CD4-positive, alpha-beta T cell treated with Interleukin-4 for 4 hours (primary cell): ENCODE data around the gene OMG.
A peak's percentile ranks its signal among the peaks of the same experiment; 100 is the strongest.
"Not testable (repeated sequence)": the region's sequence is repeated elsewhere in the genome, so short reads cannot be mapped to it uniquely, and the experiment has no call there.

Experiments used
- DNase-seq: peaks from one replicate; pipeline ENCODE4 v3.0.0-alpha.2; 2020

The OMG gene

DNA sequence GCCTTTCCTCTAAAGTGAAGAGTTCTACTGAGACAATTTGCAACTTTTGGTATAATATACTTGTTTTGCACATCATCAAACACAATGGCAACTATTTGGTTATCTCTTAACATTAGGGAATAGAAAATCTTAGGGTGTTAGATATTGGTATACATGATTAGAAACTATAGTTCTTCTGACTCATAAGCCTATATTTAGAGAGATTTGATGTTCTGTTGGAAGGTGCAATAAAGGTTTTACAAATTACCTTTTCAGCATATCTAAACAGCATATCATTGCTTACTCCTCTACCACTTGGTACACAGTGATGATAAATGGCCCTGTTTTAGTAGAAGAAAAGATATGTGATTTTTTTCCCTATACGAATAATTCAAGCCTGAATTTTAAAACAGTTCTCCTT lies 10.6 kb upstream of the OMG start:
- DNase-seq: no peak

DNA sequence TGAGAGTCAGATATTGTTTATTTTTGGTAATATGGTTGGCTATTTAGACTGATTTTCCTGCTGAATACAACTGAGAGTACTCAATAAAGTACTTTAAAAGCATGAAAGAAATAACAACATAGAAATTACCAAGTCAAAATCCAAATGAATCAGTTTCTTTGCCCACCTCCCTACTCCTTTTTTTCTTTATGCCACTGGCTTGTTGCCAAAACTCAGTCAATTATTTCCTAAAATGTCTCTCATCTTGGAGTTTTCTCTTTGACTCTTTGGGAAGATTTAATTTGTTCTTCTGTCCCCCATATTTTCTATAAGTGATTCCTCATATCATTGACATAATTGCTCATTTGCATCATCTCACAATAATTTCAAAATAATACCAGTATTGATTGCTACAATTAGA lies 2.6 kb upstream of the OMG start:
- no peak for DNase-seq

DNA sequence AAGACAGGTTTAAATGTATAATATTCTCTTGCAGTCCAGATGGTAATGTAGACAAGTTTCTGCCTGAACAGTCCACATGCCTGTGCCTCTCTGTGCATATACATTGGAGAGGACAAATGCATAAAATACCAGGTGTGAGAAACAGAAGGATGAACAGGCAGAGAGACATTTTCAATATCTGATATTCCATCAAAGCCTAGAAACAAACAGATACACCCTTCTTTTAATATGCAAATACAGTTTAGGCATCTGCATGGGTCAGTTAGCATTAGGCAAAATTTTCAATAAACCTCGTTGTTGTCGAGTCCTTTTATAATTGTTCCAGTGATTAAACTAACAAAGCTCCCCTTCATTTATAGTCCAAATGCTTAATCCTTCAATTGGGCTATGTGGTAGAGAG lies 897 bp downstream of the OMG start:
- no peak for DNase-seq

DNA sequence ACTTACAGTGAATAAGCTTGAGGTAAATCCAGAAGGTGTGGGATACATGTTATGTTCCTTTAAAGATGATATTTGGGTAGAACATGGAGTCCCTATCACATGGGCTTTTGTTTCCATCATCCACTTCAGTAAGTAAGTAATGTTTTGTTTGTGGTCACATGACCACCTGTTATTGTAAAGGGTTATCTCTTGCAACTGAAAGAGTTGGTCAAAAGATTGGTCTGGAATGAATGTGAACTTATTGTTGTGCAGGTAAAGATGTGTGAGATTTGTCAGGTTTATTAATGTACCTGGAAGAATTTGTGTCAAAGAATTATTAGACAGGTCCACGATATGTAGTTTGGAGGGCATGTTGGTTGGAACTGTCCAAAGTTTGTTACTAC lies 1.6 kb downstream of the OMG start:
- no peak for DNase-seq

DNA sequence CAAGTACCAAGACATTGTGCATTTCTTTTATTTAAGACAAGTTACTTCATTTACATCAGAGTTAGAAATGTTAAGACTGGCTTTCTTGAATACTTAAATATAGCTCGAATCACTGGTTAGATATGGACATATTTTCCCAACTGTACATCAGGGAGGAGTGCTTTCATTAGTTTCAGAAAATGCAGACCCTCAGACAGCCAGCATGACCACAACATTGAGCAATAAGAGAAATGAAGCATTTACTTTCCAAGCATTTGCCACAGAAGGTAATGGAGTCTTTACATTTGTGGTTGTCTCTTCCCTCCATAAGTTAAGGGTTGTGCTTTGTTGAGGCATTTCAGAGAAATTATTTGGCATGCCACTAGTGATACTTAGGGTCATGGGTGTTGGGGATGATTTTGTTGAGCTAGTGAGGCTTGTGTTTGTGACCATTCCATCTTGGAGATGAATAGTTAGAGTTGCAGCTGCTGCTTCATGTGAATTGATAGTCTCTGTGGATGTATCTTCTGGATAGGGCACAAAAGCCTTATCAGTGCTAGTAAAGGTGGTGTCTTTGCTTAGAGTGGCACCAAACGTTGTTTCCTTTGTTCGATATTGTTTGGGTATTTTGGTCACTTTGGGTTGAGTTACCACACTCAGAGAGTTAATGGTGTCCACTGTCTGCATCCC lies 2.1 kb downstream of the OMG start:
- DNase-seq: no peak

DNA sequence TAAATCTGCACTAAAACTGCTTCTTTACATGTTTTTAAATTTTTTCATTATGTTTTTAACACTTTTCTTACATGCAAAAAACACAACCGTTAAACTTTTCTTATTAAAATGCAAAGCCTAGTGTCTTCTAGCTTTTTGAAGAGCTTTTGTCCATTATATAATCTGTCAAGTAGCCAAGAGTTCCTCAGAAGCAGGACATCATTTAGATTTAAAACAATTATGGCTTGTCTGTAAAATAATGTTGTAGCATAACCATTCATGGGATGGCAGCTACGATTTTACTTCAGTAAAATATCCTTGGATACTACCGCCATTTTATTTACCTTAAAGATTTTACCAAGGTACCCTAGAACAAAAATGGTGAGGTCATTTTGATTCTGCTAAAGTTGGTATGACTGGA lies 2.8 kb downstream of the OMG start:
- DNase-seq: no peak

DNA sequence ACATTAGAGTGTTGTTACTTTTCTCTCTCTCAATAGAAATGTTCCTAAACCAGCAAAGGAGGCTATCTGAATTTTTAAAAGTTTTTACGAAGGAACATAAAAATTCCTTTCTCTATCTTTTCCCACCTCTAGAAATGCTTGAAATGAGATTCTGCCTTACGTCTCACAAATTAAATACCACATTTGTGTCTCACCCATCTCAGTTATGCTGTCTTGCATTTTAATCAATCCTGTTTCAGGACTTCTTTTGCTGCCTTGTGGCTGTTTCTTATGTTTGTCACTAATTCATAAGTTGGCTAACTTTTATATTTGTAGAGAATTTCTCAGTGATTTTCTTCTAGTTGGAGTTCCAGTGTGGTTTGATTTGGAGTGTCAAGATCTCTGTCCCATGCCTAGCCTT lies 3.5 kb downstream of the OMG start:
- no peak for DNase-seq

DNA sequence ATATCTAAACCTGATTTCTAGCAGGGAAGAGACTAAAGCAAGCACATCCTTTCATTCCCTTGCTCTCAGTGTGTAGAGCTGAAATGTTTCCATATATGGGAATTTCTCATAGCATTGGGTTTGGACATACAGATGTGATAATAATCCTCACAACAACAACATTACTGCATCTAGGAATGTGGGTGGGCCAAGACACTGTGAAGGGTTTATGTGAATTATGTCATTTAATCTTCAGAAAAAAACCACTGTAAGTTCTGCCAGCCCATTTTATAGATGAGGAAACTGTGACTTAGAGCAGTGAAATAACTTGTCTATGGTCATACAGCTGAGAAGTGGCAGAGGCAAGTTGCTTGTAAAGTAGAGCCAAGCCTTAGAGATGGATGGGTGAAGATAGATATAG lies 5.2 kb downstream of the OMG start:
- no peak for DNase-seq

DNA sequence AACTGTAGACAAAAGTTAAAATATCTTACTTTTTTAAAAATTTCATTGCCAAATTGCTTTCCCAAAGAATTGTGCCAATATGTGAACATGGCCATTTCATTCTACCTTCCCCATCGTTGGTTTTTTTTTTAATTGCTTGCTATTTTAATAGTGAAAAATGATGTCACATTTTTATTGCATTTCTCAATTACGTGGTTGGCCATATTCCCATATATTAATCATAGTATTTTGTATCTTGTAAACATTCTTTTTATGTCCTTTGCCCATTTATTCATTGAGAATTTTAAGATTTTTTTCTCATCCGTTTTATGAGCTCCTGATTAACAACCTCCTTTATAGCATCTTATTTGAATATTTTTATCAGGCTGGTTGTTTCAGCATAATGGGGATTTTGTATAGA lies 7.2 kb downstream of the OMG start:
- DNase-seq: no peak

DNA sequence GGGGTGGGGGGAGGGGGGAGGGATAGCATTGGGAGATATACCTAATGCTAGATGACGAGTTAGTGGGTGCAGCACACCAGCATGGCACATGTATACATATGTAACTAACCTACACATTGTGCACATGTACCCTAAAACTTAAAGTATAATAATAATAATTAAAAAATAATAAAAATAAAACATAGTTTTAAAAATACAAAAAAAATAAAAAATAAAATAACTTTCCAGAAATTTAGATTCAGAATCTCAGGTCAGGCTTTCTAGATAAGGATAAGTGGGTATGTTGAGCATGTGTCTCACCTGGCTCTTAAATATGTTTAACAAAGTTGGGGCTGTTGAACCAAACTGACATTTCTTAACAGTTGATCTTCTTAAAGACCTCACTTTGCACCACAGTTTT lies 9.1 kb downstream of the OMG start:
- DNase-seq: not testable (repeated sequence)

DNA sequence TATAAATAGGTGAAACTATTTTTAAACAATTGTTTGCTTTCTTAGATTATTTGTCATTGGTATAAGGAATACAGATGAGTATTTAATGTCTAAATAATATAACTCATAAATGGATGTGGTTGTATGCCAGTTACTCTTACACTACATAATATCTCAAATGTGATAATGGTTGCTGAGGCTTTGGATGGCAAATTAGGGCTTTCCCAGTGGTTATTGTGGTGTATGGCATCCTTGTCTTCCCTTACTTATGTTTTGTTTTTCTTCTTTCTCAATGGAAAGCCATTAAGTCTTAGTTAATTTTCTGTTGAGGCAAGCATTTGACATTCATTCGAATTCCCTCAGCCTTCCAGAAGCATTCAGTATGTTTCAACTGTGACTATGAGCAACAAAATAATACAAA lies 10.5 kb downstream of the OMG start:
- no peak for DNase-seq

DNA sequence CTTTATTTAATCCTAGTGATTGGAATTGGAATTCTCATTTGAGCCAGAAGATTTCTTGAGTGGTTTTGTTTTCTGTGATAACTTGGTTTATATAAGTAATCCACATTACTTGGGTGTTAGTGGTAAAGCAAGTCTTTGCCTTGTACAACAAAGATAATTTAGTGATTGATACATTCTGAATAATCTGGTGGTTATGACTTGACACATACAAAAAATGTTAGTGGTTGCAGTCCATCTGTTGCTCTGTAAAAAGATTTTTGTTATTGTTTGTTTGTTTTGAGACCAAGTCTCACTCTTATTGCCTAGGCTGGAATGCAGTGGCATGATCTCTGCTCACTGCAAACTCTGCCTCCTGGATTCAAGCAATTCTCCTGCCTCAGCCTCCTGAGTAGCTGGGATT lies 13.2 kb downstream of the OMG start:
- DNase-seq: no peak

DNA sequence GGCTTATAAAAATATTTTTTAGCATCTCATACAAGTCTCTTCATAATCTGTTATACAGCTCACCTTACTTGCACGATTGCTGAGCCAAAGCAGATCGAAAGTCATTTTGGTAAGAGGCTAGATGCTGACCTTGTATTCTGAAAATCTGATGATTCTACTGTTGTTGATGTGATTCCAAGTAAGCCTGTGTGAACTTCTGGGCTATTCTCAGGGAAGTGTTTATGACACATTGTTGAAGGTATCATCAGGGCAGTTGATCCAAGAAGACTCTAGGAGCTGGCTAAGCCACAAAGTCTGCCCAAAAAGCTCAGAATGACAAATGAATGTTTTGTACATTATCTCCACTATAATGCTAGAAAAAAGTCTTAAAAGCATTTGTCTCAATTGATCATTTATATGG lies 16.0 kb downstream of the OMG start:
- no peak for DNase-seq

DNA sequence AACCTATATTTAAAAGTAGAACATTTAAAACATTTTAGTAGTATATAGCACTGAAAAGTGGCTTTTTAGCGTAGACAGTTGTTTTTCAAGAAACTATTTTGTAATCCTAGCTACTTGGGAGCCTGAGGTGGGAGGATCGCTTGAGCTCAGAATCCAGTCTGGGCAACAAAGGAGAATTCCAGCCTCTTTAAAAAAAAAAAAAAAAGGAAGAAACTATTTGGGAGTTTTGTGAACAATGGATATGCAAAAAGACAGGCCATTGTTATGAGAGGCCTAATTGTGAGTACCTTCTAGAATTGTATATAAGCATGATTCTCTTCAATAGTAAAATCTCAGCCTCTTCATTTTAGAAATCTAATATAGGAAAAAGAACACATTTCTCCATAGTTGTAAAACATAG lies 17.6 kb downstream of the OMG start:
- DNase-seq: no peak

DNA sequence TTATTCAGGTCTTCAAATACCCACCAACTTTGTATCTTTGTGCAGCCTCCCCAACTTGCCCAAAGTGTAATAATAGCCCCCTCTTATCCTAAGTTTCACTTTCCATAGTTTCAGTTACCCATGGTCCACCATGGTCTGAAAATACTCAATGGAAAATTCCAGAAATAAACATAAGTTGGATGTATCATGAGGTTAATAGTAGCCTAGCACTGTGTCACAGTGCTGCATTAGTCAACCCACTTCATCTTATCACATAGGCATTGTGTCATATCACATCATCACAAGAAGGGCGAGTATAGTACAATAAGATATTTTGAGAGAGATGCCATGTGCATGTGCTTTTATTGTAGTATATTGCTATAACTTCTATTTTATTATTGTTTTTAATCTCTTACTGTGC lies 21.9 kb downstream of the OMG start:
- DNase-seq: no peak

DNA sequence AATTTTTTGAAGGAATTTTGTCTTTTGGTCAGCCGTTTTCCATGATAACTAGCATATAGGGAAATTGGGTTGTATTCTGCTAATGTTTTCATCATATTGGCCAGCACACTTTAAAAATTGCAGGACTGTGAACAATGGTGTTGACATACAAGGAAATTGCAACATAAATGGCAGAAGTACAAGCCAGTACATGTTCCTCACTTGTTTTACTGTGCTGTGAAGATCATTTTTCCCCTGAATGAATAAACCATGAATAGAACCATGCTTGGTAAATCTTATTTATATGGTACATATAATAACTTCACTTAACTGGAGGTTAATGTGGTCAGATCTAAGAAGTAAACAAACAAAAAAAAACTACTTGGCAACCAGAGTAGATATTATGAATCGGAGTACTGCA lies 22.8 kb downstream of the OMG start:
- DNase-seq: no peak

DNA sequence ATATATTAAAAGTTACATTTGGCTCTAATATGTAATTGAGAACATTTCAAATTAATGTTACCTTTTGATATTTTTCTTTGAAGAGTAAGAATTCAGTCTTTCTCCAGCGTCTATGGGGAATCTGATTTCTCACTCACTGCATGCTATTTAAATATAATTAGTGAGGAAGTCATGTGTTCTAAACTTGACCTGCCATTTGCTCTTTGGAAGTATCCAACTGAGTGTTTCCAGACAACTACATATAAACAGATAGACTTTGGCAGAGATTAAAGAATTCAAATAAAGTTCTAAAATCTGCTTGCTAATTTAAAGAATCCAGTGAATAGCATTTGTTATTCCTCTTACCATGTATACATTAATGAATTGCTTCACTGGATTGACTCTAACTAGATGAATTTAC lies 23.5 kb downstream of the OMG start:
- no peak for DNase-seq

DNA sequence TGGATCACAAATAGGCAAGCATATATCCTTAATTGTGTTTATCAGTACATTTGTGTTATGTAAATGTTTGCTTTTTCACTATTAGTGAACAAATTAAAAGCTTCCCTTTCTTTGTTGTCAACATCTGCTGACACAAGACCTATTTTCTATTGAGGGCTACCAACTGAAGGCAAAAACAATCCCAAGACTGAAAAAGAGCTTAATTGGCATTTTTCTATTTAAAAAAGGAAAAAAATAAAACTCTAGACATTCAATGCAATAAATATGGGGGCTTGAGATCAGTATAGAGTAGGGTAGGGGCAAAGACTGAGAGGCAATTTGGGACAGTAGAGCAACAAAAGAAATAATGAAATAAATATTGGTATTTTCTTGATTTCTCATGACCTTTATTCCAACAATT lies 24.2 kb downstream of the OMG start:
- no peak for DNase-seq

DNA sequence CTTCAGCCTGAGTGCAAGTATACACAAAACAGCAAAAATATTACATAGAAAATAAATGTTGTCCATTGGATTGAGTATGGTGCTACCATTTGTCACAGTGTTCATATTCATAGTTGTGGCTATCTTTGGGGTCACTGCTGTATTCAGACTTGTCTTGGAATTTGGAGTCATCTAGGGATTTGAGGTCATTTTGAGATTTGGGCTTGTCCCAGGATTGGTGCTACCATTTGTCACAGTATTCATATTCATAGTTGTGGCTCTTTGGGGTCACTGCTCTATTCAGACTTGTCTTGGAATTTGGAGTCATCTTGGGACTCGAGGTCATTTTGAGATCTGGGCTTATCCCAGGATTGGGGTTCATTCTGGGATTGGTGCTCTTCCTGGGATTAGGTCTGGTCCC lies 24.8 kb downstream of the OMG start:
- no peak for DNase-seq

DNA sequence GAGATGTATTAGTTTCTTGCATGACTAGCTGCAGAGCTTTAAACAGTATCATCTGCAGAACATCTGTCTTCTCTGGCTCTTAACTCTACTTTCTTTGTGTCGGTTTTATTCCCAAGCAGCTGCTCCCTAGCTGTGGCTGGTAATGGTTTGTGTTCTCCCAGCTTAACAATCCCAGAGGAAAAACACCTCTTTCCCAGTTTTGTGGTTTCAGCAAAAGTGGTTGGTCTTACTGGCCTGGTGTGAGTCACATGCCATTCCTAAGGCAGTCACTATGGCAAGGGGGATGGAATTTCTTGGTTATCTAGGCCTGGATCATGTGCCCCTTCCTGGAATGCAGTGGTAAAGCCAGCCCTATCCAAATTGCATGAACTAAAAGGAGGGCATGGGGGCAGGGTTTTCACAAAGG lies 27.5 kb downstream of the OMG start:
- DNase-seq: no peak

DNA sequence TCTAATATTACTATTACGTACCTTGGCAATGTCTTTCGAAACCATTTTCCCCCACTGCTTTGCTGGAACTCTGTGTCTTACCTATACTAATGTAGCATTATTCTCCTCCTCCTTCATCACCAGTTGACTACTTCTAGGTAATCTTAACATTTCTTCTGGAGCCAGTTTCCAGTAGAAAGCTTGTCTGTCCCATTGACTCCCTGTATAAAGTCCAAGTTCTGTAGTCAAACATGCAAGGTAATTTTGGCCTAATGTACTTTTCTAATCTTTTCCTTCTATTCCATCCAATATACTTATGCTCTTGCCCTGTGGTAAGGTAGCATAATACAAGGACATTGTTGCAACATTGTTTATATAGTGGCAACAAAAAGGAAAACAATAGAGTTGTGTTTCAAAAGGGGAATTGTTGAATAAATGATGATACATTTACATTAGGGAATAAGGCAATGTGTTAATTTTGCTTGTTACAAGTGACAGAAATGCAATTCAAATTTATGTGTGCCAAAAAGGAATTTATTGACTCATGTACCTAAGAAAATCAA lies 27.9 kb downstream of the OMG start:
- no peak for DNase-seq

DNA sequence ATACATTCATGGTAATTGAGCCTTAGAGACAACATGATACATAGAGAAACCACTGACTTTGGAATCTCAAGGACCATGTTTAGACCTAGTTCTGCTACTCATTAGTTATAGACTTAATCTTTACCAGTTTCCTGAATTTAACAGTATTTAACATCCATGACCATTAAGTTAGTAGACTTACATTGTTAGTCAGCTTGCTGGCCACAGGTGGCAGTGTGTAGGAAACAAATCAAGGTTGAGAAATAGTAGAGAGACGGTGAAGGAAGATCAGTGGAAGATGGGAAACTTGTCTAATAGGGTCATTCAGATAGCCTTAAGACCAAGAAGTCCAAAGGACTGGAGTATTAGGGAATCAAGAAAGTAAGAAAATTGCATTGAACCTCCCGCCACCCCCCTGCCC lies 31.0 kb downstream of the OMG start:
- peak; percentile 30 for DNase-seq

DNA sequence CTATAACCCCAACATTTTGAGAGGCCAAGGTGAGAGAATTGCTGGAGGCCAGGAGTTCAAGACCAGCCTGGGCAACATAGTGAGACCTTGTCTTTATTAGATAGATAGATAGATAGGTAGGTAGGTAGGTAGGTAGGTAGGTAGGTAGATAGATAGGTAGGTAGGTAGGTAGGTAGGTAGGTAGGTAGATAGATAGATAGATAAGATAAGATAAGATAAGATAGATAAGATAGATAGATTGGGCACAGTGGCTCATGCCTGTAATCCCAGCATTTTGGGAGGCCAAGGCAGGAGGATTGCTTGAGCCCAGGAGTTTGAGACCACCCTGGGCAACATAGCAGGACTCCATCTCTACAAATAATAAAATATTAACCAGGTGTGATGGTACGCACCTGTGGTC lies 34.1 kb downstream of the OMG start:
- not testable (repeated sequence) for DNase-seq

DNA sequence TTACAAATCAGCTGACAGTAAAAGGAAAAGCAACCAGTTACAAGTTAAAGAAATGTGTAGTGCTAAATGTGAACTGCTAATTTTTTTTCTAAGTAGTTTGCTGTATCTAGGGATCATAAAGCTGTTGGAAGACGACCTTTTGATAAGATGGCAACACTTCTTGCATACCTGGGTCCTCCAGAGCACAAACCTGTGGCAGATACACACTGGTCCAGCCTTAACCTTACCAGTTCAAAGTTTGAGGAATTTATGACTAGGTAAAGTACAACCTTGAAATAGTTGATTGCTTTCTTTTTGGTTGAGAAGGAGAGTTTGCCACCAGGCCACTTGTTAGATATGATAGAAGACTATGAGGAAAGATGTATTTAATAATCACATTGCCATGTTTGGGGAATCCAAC lies 35.4 kb downstream of the OMG start:
- no peak for DNase-seq

DNA sequence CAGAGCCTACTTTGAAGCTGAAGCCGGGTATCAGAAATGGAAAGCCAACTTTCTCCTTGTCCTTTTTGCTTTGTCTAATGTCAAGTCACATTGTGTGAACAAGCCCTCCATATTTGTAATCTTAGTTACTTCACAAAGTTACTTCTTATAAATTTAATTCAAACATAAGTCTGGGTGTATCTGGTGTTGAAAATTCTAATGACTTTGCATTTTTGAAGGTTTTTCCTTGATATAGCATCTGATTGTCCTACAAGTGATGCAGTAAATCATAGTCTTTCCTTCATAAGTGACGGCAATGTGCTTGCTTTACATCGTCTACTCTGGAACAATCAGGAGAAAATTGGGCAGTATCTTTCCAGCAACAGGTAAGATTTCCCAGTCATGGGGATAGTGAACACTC lies 36.9 kb downstream of the OMG start:
- DNase-seq: no peak

DNA sequence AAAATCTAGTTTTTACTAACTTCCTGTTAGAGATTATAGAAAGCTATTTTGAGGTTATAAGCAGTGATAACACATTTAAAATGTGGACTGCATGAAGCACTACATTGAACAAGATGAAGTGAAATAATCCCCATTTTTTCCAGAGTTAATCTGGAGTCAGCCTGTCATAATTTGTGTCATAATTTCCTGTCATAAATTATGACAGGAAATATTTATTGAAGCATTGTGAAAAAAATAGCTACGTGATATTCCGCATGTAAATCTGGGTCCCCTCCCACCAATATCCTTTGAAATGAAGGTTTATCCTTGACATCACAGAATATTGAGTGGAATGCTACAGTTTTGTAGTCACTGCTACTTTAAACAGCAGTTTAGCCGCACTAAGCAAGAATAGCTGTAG lies 40.1 kb downstream of the OMG start:
- DNase-seq: no peak
